DMS79 (cell line): ENCODE measurements around the gene ENO3.
"Not testable (repeated sequence)": the region's sequence is repeated elsewhere in the genome, so short reads cannot be mapped to it uniquely, and the experiment has no call there.

Source experiments
- DNase-seq: peaks from one replicate; lab custom pipeline; 2025; lab: John Stamatoyannopoulos, UW

ENO3 gene

DNA sequence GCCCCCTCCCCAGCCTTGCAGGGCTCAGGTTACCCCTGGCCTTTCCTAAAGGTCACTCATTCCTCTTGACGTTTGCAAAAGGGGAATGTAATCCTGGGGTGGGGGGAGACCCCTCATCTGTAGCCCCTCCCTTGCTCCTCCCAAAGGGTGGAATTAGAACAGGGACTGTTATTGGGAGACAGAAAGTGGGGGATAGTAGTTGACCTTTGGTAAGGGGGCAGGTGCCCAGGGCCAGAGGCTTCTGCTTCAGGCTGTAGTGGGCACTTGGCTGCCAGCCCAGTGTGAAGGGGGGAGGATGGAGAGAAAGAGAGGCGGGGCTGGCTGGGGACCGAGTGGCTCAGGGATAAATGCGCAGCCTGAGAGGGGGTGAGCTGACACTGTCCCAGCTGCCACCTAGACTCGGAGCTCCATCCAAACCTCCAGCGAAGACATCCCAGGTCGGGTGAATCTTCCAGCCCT is at the start of gene ENO3:
TSS of gene ENO3 (plus strand) at position 374 of the 459 bp plus-strand sequence. CDS start 711 bp downstream, outside the sequence.
- no peak for DNase-seq

DNA sequence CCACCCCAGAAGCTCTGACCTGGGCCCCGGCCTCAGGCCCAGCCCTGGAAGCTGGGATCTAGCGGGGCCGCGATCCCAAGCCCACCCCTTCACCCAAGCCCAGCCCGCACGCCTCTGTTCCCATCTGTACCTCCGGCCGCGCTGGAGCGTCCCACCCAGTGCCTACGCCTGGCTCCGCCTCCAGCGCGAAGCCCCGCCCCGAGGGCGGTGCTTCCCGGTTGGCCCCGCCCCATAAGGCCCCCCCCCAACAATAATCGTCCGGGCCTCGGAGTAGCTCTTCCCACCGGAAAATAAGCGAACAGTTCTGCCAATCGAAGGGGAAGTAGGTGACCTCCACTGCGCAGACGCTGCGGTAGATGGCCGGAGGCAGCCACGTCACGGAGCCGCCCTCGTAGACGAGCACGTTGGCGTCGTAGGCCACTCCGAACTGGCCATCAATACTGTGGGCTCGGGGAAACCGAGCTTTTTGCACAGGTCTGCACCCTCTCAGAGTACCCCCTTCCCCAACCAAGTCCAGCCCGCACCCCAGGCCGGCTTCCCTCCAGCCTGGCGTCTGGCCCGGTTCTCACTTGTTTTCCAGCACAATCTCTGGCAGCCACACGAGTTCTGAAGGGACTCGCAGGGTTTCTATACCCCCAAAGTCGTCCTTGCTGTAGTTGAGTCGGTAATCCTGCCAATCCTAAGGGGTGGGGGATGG is 49.1 kb upstream of the ENO3 start:
- DNase-seq, result no peak

DNA sequence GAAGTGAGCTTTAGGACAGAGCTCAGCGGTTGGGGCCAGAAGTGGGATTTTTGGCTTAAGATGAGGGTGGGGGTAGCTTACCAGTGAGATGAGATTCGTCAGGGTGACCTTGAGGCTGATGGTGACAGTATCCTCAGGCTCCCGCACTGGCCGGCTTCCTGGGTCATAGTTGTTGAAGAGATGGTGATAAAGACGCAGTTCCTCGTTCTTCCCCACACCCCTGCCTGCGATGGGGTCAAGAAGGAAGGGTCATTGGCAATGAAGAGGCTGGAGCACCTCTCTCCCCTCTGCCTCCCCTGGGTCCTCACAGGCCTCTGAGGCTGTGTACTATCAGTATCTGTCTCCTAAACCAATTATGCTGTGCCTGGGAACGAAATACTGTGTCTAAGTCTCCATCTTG is 48.4 kb upstream of the ENO3 start:
- DNase-seq, result no peak

DNA sequence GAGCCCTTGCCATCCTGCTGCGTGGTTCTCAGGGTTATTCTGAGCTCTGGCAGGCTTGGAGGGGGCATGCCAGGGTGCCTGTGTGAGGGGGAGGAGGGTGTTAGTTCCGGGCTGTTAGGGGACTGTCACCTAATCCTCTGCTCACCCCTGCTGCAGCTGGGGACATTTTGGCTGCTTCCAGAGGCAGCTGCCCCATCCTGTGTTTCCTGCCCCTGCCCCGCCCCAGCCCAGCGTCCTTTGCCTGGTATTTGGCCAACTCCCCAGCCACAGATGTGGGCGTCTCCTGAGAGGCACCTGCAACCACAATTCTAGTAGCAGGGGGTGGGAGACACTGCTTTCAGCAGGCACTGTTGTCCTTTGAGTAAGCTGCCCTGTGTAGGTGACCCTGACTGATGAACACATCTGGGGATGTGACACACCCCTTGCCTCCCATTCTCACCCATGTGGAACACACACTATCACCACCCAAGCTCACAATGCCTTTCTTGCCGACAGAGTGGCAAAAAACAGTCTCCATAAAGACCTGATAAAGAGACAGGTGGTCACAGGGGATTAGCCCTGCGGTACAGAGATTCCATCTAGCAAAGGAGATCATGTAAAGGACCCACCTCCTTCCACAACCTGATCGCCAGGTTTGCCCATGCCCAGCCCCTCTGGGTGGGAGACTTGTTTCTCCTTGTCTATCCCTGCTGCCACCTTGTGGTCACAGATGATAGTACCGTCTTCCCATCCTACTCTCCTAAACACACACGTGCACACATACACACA is 47.7 kb upstream of the ENO3 start, which contains the start of gene CHRNE:
TSS of gene CHRNE (minus strand) at position 48 of the 768 bp plus-strand sequence. CDS start at position 13, 35 bp downstream.
- DNase-seq, result peak; percentile 84

DNA sequence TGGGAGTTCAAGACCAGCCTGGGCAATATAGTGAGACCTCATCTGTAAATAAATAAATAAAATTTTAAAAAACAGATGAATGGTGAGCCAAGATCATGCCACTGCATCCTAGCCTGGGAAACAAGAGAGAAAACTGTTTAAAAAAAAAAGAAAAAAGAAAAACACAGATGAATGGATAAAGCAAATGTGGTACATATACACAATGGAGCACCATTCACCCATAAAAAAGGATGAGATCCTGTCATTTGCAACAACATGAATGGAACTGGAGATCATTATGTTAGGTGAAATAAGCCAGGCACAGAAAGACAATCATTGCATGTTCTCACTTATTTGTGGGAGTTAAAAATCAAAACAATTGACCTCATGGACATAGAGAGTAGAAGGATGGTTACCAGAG is 44.3 kb upstream of the ENO3 start:
- not testable (repeated sequence) for DNase-seq

DNA sequence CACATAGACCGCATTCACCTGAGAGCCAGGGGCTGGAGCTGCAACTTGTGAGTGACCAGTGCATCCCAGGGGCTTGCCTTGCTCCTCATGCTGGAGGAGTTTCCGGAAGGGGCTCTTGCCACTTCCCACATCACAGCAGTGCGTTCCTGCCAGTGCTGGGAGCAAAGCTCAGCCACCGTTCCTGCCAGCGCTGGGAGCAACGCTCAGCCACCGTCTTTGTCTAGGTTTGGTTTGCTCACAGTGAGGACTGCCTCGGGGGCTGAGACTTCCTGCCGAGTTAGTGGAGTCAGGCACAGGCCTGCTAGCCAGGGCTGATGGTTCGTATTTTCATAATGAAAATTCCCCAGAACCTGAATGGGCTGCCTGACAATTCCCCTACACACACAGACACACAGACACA is 42.6 kb upstream of the ENO3 start:
- DNase-seq, result no peak

DNA sequence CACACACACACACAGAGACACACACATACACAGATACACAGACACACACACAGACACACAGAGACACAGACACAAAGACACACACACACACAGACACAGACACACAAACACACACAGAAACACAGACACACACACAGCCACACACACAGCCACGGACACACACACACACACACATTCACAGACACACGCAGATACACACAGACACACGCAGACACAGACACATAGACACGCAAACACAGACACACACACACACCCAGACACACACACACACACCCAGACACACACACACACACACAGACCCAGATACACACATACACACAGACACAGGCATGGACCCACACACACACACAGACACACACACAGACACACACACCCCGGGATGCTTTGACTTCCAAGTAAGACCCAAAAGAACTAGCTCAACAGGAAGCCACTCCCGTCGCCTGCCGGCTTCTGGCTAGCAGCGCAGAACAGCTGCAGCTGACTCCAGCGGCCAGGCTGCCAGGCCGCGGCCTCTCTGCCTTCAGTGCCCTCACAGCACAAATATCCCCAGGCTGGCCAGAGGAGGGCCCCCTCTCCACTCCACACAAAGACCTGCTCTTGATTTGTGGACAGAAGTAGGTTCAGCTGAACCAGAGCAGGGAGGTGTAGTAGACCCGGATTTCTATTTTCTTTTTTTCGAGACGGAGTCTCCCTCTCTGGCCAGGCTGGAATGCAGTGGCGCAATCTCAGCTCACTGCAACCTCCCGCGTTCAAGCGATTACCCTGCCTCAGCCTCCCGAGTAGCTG is 42.0 kb upstream of the ENO3 start:
- peak; percentile 72 for DNase-seq

DNA sequence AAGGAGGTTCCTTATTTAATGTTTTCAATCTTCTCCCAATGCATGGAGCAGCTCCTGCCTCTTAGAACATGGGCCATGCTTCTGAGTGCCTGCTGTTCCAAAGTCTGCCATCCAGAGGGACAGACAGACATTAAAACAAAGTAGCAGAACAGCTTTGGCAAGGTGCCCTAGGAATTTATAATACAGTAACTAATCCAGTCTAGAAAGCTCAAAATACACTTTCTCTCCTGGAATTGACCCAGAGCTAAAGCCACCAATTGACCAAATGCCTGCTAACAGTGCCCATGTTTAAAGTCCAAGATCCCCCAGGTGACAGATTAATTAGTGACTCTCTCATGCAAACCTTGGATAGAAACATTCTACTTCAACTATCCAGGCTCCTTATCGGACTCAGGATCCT is 36.9 kb upstream of the ENO3 start:
- DNase-seq, result no peak

DNA sequence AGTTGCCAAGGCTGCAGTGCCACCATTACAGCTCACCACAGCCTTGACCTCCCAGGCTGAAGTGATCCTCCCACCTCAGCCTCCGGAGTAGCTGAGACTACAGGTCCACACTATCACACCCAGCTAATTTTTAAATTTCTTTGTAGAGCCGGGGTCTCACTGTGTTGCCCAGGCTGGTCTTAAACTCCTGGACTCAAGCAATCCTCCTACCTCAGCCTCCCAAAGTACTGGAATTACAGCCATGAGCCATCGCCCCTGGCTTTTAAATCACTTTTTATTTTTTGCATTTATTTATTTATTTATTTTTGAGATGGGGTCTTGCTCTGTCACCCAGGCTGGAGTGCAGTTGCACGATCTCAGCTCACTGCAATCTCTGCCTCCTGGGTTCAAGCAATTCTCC is 36.4 kb upstream of the ENO3 start:
- not testable (repeated sequence) for DNase-seq

DNA sequence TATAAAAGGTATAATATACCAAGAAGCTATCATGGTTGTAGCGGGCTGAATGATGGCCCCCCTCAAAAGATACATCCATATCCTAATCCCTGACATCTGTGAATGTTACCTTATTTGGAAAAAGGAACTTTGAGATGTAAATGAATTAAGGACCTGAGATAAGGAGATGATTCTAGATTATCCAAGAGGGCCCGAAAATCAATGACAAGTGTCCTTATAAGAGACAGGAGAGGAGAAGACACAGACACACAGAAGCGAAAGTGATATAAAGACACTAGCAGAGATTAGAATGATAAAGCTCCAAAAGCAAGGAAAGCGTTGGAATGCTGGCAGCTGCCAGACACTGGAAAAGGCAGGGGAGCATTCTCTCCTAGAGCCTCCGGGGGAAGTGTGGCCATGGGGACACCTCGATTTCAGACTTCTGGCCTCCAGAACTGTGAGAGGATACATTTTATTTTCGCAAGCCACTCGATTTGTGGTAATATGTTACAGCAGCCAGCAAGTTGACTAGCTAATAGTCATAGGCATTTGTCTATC is 31.3 kb upstream of the ENO3 start:
- no peak for DNase-seq

DNA sequence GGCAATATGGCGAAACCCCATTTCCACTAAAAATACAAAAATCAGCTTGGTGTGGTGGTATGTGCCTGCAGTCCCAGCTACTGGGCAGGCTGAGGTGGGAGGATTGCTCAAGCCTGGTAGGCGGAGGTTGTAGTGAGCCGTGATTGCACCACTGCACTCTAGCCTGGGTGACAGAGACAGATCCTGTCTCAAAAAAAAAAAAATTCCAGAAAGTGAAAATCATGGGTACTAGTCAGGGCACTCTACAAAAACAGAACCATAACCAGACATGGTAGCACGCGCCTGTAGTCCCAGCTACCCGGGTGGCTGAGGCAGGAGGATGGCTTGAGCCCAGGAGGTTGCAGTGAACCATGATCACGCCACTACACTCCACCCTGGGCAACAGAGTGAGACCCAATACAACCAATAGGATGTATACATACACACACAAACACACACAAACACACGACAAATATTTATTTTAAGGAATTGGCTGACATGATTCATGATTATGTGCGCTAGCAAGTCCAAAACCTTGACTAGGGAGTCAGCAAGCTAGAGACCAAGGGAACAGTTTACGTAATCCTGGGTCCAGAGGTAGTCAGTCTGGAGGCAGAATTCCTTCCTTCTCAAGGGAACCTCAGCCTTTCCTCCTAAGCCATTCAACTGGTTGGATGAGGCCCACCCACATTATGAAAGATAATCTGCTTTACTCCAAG is 30.4 kb upstream of the ENO3 start:
- DNase-seq, result no peak

DNA sequence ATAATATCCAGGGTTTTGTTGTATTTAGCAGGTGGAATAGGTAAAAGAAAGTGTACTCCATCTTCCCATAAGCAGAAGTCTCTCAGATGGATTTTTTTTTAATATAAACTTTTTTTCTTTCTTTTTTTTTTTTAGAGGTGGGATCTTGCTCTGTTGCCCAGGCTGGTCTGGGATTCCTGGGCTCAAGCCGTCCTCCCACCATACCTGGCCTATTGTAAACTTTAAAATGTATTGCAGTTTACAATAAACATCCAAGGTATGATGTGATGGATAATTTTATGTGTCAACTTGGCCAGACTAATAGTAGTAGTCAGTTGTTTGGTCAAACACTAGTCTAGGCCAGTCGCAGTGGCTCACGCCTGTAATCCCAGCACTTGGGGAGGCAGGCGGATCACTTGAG is 29.6 kb upstream of the ENO3 start:
- DNase-seq, result no peak

DNA sequence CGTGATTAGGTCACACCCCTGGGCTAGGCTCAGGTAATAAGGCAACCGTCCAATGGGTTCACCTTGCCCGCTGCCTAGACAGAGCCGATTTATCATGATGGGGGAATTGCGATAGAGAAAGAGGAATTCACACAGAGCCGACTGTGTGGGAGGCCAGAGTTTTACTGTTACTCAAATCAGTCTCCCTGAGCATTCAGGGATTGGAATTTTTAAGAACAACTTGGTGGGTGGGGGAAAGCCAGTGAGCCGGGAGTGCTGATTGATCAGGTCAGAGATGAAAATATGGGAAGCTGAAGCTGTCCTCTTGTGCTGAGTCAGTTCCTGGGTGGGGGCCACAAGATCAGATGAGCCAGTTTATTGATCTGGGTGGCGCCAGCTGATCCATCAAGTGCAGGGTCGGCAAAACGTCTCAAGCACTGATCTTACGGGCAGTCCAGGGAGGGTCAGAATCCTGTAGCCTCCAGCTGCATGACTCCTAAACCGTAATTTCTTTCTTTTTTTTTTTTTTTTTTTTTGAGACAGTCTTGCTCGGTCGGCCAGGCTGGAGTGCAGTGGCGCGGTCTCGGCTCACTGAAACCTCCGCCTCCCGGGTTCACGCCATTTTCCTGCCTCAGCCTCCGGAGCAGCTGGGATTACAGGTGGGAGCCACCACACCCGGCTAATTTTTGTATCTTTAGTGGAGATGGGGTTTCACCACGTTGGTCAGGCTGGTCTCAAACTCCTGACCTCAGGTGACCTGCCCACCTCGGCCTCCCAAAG is 24.2 kb upstream of the ENO3 start:
- DNase-seq, result not testable (repeated sequence)

DNA sequence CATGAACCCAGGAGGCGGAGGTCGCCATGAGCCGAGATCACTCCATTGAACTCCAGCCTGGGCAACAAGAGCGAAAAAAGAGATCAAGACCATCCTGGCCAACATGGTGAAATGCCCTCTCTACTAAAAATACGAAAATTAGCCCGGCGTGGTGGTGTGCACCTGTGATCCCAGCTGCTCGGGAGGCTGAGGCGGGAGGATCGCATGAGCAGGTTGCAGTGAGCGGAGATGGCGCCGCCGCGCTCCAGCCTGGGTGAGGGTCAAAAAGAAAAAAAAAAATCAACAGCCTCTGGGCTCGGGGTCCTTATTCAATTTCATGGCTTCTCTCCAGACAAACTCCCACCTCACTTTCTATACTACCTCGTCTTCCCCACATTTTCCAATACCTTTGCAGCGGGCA is 22.0 kb upstream of the ENO3 start:
- DNase-seq, result no peak

DNA sequence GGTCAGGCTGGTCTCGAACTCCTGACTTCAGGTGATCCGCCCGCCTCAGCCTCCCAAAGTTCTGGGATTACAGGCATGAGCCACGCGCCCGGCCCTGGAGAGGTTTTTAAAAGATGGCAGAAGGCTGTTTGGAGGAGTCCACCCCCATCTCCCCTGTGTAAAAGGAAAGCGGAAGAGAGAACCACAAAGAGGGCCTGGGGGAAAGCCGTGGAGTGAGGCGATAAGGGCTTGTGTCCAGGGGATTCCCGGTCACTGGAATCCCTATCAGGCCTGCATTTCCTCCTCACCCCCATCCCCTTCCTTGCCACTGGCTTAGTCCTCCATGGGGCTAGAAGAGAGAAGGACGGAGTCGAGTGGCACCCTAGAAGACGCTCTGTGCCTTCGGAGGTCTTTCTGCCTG is 19.0 kb upstream of the ENO3 start, which contains the start of gene GP1BA:
TSS of gene GP1BA (plus strand) at position 315 of the 400 bp plus-strand sequence. CDS start 328 bp downstream, outside the sequence.
- no peak for DNase-seq

DNA sequence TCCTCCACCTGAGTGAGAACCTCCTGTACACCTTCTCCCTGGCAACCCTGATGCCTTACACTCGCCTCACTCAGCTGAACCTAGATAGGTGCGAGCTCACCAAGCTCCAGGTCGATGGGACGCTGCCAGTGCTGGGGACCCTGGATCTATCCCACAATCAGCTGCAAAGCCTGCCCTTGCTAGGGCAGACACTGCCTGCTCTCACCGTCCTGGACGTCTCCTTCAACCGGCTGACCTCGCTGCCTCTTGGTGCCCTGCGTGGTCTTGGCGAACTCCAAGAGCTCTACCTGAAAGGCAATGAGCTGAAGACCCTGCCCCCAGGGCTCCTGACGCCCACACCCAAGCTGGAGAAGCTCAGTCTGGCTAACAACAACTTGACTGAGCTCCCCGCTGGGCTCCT is 18.2 kb upstream of the ENO3 start:
- DNase-seq, result no peak

DNA sequence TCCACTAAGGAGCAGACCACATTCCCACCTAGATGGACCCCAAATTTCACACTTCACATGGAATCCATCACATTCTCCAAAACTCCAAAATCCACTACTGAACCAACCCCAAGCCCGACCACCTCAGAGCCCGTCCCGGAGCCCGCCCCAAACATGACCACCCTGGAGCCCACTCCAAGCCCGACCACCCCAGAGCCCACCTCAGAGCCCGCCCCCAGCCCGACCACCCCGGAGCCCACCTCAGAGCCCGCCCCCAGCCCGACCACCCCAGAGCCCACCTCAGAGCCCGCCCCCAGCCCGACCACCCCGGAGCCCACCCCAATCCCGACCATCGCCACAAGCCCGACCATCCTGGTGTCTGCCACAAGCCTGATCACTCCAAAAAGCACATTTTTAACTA is 17.3 kb upstream of the ENO3 start:
- DNase-seq, result no peak

DNA sequence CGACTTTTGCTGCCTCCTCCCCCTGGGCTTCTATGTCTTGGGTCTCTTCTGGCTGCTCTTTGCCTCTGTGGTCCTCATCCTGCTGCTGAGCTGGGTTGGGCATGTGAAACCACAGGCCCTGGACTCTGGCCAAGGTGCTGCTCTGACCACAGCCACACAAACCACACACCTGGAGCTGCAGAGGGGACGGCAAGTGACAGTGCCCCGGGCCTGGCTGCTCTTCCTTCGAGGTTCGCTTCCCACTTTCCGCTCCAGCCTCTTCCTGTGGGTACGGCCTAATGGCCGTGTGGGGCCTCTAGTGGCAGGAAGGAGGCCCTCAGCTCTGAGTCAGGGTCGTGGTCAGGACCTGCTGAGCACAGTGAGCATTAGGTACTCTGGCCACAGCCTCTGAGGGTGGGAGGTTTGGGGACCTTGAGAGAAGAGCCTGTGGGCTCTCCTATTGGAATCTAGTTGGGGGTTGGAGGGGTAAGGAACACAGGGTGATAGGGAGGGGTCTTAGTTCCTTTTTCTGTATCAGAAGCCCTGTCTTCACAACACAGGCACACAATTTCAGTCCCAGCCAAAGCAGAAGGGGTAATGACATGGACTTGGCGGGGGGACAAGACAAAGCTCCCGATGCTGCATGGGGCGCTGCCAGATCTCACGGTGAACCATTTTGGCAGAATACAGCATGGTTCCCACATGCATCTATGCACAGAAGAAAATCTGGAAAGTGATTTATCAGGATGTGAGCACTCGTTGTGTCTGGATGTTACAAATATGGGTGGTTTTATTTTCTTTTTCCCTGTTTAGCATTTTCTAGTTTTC is 16.5 kb upstream of the ENO3 start:
- DNase-seq, result peak; percentile 60

DNA sequence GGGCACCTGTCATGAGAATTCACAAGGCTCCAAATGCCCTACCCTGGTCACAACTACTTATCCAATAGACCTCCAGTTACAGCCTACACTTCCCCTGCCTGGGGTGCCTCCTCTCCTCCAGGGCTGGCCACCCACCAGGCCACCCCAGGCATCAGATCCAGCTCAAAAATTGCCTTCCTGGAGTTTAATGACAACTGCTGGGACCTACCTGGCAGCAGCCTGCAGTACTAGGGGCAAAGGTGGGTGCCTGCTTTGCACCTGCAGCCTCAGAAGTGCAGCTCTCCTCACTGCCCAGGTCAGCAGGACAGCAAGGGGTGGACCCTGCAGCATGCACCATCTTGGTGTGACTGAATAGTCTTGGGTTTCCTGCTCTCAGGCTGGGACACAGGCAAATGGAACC is 15.3 kb upstream of the ENO3 start:
- DNase-seq, result no peak

DNA sequence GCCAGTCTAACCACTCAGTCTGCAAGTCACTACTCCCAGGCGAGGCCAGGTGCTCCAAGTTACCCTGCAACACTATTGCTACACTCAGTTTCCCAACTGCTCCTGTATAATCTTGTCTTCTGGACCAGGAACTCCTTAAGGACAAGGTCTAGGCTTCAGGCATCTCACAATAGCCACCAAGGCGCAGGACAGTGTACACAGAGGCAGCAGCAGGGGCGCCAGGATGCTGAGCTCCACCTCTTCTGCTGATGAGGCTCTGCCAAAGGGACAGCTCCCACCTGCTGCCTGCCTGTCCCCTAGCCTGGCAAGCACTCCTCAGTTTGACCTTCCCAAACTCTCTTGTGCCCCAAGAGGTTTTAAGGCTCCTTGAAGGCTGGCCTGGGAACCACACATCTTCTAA is 14.5 kb upstream of the ENO3 start:
- DNase-seq, result no peak
